HL-60 (cell line): Measurements from ENCODE around the gene FLYWCH1.

Experiments used
- DNase-seq, 2 experiments: peaks; one replicate each; pipeline ENCODE4 v3.0.0-alpha.2; 2010 to 2020; ENCODE audit warnings: low read depth in 1 of 2, low spot score in 1 of 2
- H3K27ac ChIP-seq: fragments of 250-450 bp; sonication (Bioruptor Pico); replicated peaks from 2 replicates; pipeline ENCODE4 v1.5.1; 2020; ENCODE audit warnings: mild to moderate bottlenecking, moderate library complexity
- H3K27me3 ChIP-seq: fragments of 250-450 bp; sonication (Bioruptor Pico); 2 replicates; pipeline ENCODE4 v1.5.1; 2021; ENCODE audit warnings: mild to moderate bottlenecking, moderate library complexity; ENCODE audit not compliant: insufficient read depth, poor library complexity, severe bottlenecking
- H3K4me3 ChIP-seq: replicated peaks from 2 replicates; pipeline ENCODE4 v1.5.1; 2011; ENCODE audit warnings: mild to moderate bottlenecking, control low read depth, low read length; ENCODE audit not compliant: insufficient read depth
- GABPA ChIP-seq: IDR thresholded peaks from 2 replicates; pipeline ENCODE4 v1.6.1; 2012; ENCODE audit warnings: low read depth
- POLR2AphosphoS5 ChIP-seq: IDR thresholded peaks from 2 replicates; pipeline ENCODE4 v1.6.1; 2012; ENCODE audit warnings: low read depth
- SPI1 ChIP-seq: IDR thresholded peaks from 2 replicates; pipeline ENCODE4 v1.6.1; 2012; ENCODE audit warnings: low read depth, mild to moderate bottlenecking, borderline replicate concordance
- TF ChIP-seq, protein P1 (sequence below): IDR thresholded peaks from one replicate; pipeline ENCODE4 v1.5.1; 2011; ENCODE audit warnings: low read length, control low read depth, inconsistent platforms; ENCODE audit not compliant: insufficient read depth
- TF ChIP-seq, protein P2 (sequence below): IDR thresholded peaks from 2 replicates; pipeline ENCODE4 v1.6.1; 2012; ENCODE audit warnings: low read depth; ENCODE audit not compliant: insufficient replicate concordance

Gene FLYWCH1

DNA sequence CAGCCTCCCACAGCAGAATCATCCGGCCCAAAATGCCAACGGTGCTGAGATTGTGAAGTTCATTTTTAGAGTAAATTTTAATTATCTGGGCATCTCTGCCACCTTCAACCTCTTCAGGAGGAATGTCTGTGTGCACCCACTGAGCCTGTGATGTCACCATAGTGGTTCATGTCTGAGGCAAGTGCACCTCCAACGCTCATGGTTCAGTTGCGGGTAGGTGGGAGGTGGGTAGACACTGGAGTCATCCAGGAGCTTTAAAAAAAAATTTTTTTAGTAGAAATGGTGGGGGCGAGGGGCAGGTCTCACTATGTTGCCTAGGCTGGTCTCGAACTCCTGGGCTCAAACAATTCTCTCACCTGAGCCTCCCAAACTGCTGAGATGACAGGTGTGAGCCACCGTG, 1.9 kb downstream of the FLYWCH1 start:
- H3K27me3 ChIP-seq = no peaks in the 10 kb centered on the region
- no peak for DNase-seq
- TF ChIP-seq GABPA (no peak), SPI1 (no peak), POLR2AphosphoS5 (no peak)
- TF ChIP-seq, protein P1, sequence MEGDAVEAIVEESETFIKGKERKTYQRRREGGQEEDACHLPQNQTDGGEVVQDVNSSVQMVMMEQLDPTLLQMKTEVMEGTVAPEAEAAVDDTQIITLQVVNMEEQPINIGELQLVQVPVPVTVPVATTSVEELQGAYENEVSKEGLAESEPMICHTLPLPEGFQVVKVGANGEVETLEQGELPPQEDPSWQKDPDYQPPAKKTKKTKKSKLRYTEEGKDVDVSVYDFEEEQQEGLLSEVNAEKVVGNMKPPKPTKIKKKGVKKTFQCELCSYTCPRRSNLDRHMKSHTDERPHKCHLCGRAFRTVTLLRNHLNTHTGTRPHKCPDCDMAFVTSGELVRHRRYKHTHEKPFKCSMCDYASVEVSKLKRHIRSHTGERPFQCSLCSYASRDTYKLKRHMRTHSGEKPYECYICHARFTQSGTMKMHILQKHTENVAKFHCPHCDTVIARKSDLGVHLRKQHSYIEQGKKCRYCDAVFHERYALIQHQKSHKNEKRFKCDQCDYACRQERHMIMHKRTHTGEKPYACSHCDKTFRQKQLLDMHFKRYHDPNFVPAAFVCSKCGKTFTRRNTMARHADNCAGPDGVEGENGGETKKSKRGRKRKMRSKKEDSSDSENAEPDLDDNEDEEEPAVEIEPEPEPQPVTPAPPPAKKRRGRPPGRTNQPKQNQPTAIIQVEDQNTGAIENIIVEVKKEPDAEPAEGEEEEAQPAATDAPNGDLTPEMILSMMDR = no peak
- H3K4me3 ChIP-seq = no peak overlapping the region
- no peak overlapping the region for H3K27ac ChIP-seq

DNA sequence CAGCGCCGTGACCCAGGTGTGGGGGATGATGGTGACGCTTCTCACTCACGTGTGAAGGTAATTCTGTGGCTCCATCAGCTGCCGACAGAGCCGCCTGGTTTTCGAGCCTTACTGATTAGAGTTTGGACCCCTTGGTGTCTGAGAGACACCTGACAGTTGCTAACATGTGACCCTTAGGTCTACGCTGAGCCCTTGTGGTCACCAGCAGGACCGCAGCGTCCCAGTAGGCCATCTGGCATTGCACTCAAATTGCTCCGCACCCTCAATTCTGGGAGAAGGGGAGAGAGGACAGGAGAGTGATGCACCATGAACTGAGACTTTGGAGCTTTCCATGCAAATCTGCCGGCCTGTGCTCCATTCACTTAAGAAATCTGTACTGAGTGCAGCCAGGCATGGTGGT, 2.5 kb downstream of the FLYWCH1 start:
- TF ChIP-seq POLR2AphosphoS5 = no peak
- TF ChIP-seq, protein P2, sequence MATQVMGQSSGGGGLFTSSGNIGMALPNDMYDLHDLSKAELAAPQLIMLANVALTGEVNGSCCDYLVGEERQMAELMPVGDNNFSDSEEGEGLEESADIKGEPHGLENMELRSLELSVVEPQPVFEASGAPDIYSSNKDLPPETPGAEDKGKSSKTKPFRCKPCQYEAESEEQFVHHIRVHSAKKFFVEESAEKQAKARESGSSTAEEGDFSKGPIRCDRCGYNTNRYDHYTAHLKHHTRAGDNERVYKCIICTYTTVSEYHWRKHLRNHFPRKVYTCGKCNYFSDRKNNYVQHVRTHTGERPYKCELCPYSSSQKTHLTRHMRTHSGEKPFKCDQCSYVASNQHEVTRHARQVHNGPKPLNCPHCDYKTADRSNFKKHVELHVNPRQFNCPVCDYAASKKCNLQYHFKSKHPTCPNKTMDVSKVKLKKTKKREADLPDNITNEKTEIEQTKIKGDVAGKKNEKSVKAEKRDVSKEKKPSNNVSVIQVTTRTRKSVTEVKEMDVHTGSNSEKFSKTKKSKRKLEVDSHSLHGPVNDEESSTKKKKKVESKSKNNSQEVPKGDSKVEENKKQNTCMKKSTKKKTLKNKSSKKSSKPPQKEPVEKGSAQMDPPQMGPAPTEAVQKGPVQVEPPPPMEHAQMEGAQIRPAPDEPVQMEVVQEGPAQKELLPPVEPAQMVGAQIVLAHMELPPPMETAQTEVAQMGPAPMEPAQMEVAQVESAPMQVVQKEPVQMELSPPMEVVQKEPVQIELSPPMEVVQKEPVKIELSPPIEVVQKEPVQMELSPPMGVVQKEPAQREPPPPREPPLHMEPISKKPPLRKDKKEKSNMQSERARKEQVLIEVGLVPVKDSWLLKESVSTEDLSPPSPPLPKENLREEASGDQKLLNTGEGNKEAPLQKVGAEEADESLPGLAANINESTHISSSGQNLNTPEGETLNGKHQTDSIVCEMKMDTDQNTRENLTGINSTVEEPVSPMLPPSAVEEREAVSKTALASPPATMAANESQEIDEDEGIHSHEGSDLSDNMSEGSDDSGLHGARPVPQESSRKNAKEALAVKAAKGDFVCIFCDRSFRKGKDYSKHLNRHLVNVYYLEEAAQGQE = no peak
- TF ChIP-seq, protein P1 = no peak
- TF ChIP-seq SPI1 = no peak
- TF ChIP-seq GABPA = no peak
- no peak overlapping the region for H3K4me3 ChIP-seq
- no peak overlapping the region for H3K27ac ChIP-seq
- no peaks in the 10 kb centered on the region for H3K27me3 ChIP-seq
- DNase-seq = no peak

DNA sequence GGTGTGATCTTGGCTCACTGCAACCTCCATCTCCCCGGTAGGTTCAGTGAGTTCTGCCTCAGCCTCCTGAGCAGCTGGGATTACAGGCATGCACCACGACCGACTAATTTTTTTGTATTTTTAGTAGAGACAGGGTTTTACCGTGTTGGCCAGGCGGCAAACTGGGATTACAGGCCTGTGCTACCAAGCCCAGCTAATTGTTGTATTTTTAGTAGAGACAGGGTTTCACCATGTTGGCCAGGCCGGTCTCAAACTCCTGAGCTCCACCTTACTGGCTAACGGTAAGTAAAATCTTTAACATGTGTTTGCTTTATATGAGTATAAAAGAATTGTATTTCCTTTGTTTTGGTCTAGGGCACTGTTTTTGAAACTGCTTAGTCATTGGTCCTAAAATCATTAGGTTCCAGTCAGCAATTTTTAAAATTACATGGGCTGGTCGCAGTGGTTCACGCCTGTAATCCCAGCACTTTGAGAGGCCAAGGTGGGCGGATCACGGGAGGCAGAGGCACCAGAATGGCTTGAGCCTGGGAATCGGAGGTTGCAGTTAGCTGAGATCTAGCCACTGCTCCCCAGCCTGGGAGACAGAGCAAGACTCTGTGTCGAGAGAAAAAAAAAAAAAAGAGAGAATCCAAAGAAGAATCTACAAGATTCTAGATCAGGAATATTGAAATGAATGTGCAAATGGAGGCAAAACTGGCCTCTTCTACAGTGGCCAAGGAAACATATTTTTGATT, 3.6 kb downstream of the FLYWCH1 start:
- no peak for DNase-seq
- Histone ChIP-seq H3K4me3 (no peak overlapping the region), H3K27me3 (no peaks in the 10 kb centered on the region), H3K27ac (no peak overlapping the region)
- TF ChIP-seq, protein P1 = no peak
- TF ChIP-seq GABPA = no peak
- TF ChIP-seq, protein P2 = no peak
- TF ChIP-seq SPI1 = no peak

DNA sequence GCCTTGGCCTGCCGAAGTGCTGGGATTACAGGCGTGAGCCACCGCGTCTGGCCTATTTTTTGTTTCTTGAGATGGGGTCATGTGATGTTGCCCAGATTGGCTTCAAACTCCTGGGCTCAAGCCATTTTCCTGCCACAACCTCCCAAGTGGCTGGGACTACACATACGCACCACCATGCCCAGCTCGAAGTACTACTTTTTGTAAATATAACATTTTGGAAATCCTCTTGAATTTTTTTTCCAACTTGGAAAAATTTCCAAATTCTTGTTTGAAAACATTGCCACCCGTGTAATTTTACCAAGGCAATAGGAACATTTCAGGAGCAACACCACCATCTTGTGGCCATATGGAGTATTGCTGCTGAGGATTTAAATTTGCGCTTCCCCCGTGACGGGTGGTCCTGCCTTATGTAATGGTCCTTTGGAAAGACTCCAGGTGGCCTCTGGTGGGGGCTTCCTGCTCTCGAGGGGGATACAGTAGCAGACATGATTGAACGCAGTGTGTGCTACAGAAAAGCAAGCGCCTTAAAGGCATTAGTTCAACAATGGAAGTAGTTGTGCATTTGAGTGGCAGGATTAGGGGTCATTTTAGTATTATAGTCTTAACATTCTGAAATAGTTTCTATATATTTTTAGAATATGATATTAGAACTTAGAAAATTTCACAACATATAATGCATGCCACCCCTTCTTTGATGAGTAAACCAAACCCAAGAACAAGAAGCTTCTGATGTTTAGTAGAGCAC, 8.0 kb downstream of the FLYWCH1 start:
- H3K27ac ChIP-seq = no peak overlapping the region
- DNase-seq = peak in 1 of 2 experiments; percentile 38
- H3K27me3 ChIP-seq = no peaks in the 10 kb centered on the region
- H3K4me3 ChIP-seq = no peak overlapping the region
- TF ChIP-seq, protein P1 = peak; percentile 89
- TF ChIP-seq, protein P2 = no peak
